ENCODE data around the gene ASF1B.

The ASF1B gene

DNA sequence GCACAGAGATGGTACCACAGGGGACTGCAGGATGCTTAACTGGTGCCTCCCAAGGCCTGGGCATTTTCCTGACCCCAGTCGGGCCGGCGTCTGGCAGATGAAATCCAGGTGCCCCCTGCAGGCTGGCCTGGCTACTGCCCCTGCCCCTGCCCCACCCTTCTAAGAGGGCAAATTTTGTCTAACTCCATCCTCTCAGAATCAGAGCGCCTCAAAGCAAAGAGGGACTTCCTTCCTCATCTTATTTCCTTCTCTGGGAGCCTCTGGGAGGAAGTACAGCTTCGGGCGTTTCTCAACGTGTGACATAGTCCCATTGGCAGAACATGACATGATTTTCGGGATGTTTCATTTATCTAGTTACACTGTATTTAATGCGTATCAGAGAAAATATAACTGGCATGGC is 21.5 kb downstream of the ASF1B start:
- Mint-ChIP-seq H3K27ac (peak overlapping the region; percentile 14), H3K36me3 (peaks cover 0 to 2% of the 10 kb centered on the region in 2 donors), H3K4me3 (no peak overlapping the region), H3K4me1 (peaks cover 34 to 62% of the 10 kb centered on the region in 2 donors), H3K27me3 (no peaks in the 10 kb centered on the region), H3K9me3 (no peaks in the 10 kb centered on the region)
- no peak for ATAC-seq (replicated peaks)
- DNase-seq = peak; percentile 21

DNA sequence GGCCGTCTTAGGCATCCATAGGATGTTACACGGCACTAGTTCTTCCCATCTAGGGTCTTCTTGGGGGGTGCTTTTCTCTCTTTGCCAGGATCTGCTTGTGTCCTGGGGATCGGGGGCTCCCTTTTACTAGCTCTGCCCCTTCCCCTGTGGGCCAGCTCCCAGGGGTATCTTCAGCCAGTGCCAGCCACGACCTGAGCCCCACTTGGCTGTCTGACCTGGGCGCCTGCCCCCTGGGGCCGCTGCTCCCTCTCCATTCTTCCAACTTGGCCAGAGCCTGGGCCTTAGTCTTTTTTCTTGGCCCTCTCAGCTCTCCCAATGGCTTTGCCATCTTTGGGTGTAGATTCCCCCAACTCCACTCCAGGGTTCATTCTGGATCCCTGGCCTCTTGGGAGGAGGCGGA is 21.9 kb downstream of the ASF1B start:
- peaks cover 34 to 62% of the 10 kb centered on the region in 2 donors for H3K4me1 Mint-ChIP-seq

DNA sequence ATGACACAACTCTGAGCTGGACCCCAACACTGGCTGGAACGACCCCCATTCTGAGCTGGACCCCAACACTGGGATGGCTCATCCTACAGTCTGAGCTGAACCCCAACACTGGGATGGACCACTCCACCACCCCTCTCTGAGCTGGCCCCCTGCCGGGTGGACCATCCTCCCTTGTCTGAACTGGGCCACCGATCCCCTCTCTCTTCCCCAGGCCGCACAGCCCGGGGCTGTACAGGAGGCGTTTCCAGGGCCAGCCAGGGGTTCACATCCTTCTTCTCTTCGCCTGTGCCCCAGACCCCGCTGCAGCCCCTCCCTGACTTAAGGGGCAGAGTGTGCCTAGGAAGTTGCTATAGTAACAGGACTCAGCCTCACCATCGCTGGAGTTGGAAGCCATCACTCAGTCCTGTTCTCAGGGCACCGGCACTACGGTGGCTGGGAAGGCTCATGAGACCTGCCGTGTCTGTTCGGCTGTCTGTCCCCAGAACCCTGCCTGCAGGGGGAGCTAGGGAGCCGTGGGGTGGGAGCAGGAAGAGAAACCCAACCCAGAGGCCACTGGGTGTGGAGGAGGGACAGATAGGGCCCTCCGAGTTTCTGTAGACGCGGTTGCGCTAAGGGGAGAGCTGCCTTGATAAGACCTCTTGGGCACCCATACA is 22.5 kb downstream of the ASF1B start:
- Mint-ChIP-seq H3K4me1 (peaks cover 30 to 58% of the 10 kb centered on the region in 2 donors), H3K4me3 (no peak overlapping the region), H3K27ac (no peak overlapping the region), H3K36me3 (peaks cover 0 to 2% of the 10 kb centered on the region in 2 donors), H3K27me3 (no peaks in the 10 kb centered on the region), H3K9me3 (no peaks in the 10 kb centered on the region)
- no peak for DNase-seq
- ATAC-seq (replicated peaks) = no peak

More for the DNA sequence above, 21.9 kb downstream of the ASF1B start:
- peaks cover 0 to 2% of the 10 kb centered on the region in 2 donors for H3K36me3 Mint-ChIP-seq
- peak overlapping the region; percentile 14 for H3K27ac Mint-ChIP-seq
- H3K9me3 Mint-ChIP-seq = no peaks in the 10 kb centered on the region
- DNase-seq (no peak), ATAC-seq (replicated peaks) (no peak)
- no peaks in the 10 kb centered on the region for H3K27me3 Mint-ChIP-seq
- H3K4me3 Mint-ChIP-seq = no peak overlapping the region

DNA sequence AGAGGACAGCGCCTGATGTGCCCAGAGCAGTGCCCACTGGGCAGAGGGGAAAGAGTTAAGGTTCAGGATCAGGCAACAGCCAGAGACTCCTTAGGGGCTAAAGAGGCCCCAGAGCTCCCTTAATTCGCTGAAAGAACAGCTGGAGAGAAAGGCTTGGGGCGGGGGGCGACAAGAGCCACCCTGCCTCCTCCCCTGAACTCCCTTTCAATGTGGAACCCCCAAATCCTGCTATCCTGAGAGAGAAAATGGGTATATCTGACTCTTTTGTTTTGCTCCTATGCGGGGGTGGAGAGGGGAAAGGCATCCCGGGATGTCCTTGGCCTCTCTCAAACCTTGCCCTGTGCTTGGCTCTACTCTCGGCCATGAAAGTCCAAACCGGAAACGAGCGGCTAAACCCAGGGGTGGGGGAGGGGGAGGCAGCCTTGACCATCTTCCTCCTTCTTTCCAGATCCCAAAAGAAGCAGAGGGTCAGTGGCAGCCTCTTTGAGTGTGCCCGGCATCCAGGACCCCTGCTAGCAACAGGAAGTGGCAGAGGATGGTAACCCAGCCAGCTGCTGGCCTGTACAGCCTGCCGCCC is 23.5 kb downstream of the ASF1B start:
- ATAC-seq (replicated peaks) = no peak
- H3K27ac Mint-ChIP-seq = no peak overlapping the region
- H3K36me3 Mint-ChIP-seq = peaks cover 0 to 3% of the 10 kb centered on the region in 2 donors
- no peaks in the 10 kb centered on the region for H3K27me3 Mint-ChIP-seq
- no peak for DNase-seq
- H3K9me3 Mint-ChIP-seq = no peaks in the 10 kb centered on the region
- peaks cover 25 to 51% of the 10 kb centered on the region in 2 donors for H3K4me1 Mint-ChIP-seq
- H3K4me3 Mint-ChIP-seq = no peak overlapping the region

DNA sequence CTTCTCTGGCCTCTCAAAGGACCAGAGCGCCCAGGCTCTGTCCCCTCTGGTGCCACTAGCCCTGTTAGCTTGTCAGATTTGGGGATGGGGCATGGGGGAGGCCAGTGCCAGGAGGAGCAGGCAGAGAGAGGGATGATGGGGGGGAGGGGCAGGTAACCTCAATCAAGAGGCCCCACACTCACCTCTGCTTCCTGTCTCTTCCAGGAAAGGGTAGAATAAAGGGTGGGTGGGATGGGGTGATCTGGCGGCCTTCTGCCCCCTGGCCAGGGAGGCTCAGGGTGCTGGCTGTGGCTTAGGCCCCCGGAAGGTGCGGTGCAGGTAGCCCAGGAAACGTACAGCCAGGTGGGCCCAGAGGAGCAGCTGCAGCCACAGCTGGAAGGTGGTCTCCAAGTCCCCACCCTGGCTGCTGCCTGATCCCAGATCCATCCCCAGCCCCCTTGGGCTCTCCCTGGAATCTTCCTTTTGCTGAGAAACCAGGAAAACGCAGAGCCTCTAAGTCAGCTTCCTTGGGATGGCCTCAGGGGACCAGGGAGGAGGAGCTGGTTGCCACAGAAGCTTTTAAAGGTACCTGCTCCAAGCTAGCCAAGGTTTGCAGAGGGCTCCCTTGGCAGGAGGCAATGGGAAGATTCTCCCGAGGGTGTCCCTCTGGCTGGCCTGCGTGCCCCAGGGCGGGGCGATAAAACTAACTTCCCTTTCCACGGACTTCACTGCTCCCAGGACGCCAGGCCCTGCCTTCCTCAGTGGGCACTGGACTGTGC is 24.2 kb downstream of the ASF1B start:
- H3K4me3 Mint-ChIP-seq = no peak overlapping the region
- DNase-seq (no peak), ATAC-seq (replicated peaks) (no peak)
- no peaks in the 10 kb centered on the region for H3K27me3 Mint-ChIP-seq
- peaks cover 25 to 51% of the 10 kb centered on the region in 2 donors for H3K4me1 Mint-ChIP-seq
- H3K36me3 Mint-ChIP-seq = peaks cover 0 to 4% of the 10 kb centered on the region in 2 donors
- no peak overlapping the region for H3K27ac Mint-ChIP-seq
- no peaks in the 10 kb centered on the region for H3K9me3 Mint-ChIP-seq

DNA sequence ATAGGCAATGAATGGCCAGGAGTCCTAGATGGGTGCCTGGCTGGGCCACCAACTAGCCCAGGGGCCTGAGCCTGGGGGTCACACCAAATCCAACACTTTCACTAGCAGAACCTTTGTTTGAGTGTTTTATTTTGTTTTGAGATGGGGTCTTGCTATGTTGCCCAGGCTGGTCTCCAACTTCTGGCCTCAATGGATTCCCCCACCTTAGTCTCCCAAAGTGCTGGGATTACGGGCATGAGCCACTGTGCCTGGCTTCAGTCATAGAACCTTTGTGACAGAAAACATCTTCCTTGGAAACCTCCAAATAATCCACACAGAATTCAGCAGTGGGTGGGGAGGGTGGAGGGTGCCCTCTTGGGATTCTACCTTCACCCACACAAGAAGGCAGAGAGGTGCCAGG is 24.9 kb downstream of the ASF1B start:
- Mint-ChIP-seq H3K27me3 (no peaks in the 10 kb centered on the region), H3K9me3 (no peaks in the 10 kb centered on the region), H3K4me1 (peaks cover 19 to 45% of the 10 kb centered on the region in 2 donors), H3K4me3 (no peak overlapping the region), H3K36me3 (peaks cover 2 to 6% of the 10 kb centered on the region in 2 donors), H3K27ac (no peak overlapping the region)
- ATAC-seq (replicated peaks) = no peak
- DNase-seq = no peak

DNA sequence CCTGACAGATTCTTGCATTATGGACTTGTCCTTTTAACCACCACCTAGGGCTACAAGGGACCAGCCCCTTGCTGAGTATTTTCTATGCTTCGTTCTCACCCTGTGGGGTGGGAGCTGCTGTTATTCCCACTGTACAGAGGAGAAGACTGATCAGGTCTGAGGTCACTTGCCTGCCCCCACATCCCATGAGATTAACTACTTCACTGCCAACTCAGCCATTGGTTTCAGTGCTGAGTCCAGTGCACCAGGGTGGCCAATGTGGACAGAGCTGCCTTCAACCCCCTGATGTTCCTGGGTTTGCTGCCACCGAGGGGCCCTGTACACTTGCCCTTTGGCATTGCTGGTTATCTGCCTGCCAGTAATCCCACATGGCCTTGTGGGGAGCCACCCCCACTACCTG is 25.7 kb downstream of the ASF1B start:
- Mint-ChIP-seq H3K36me3 (peaks cover 6 to 9% of the 10 kb centered on the region in 2 donors), H3K4me3 (no peak overlapping the region), H3K27ac (no peak overlapping the region), H3K9me3 (no peaks in the 10 kb centered on the region), H3K27me3 (no peaks in the 10 kb centered on the region), H3K4me1 (peaks cover 12 to 37% of the 10 kb centered on the region in 2 donors)
- ATAC-seq (replicated peaks) (no peak), DNase-seq (no peak)

DNA sequence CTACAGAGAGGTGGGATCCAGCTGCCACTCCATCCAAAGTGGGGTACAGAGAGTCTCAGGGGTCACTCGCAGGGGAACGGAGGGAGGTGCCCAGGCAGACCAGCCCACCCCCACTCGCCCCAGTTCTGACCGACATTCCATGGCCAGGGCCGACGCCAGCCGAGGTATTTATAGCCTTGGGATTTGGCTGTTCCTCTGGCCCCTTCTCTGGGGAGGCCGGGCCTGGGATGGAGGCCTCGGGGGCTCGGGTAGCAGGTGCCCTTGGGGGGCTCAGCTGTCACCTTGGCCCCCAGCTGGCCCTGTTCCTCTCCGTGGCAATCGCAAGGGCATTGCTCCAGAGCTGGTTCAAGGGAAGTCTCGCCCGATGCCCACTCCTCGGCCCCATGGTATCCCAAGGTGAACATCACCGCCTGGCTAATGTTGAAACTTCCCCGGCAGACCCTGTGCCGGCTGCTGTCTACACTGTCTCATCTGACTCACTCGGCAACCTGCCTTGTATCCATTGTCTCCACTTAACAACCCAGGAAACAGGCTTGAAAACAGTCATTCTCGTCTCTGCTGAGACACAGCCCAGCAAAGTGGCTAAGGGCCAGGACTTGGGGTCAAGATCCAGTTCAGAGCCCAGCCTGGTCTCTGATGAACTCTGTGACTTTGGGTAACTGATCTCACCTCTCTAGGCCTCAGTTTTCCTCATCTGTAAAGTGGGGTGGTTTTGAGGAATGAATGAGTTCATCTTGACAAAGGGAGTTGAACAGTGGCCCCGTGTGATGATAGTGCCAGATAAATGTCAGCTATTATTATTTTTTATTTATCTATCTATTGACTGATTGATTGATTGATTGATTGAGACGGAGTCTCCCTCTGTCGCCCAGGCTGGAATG is 28.6 kb downstream of the ASF1B start:
- DNase-seq (no peak), ATAC-seq (replicated peaks) (no peak)
- H3K4me3 Mint-ChIP-seq = no peak overlapping the region
- H3K27me3 Mint-ChIP-seq = no peaks in the 10 kb centered on the region
- H3K36me3 Mint-ChIP-seq = peaks cover 16% of the 10 kb centered on the region in 2 donors
- no peaks in the 10 kb centered on the region for H3K9me3 Mint-ChIP-seq
- H3K27ac Mint-ChIP-seq = no peak overlapping the region
- H3K4me1 Mint-ChIP-seq = peaks cover 2 to 15% of the 10 kb centered on the region in 2 donors

DNA sequence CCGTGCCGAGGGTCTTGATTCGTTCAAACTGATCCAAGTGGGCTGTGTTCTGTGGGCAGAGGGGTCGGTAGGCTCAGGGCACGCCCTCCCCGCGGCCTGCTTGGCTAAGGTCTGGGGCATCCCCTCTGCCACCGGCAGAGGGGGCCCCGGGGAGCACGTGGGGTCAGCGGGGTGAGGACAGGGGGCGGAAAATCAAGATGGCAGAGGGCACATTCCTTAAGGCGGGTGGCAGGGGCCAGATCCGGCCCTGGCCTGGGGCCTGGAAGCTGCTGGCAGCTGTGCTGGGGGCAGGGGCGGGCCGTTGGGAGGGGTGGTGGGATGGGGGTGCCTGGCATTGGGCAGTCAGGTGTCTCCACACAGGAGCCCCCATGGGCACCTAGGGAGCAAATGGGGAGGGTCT is 29.5 kb downstream of the ASF1B start:
- DNase-seq (no peak), ATAC-seq (replicated peaks) (no peak)
- Mint-ChIP-seq H3K27me3 (no peaks in the 10 kb centered on the region), H3K4me1 (peaks cover 2 to 10% of the 10 kb centered on the region in 2 donors), H3K27ac (no peak overlapping the region), H3K9me3 (no peaks in the 10 kb centered on the region), H3K36me3 (peaks cover 16 to 19% of the 10 kb centered on the region in 2 donors), H3K4me3 (no peak overlapping the region)

DNA sequence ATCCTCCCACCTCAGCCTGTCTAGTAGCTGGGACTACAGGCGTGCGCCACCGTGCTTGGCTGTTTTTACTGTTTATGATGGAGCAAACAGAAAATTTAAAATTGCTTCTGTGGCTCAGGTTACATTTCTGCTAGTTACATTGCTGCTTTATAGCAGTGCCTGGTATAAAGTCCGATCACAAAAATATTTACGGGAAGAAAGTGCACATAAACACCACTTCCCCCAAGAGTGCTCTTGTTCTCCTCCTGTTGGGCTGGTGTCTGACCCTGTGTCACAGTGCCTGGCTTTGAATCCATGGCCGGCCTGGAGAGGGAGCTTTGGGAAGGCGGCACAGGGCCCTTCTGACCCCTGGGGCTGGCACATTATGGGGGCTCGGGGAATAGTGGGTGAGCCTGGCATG is 30.7 kb downstream of the ASF1B start:
- DNase-seq = no peak
- H3K36me3 Mint-ChIP-seq = peaks cover 19% of the 10 kb centered on the region in 2 donors
- H3K4me3 Mint-ChIP-seq = no peak overlapping the region
- no peaks in the 10 kb centered on the region for H3K9me3 Mint-ChIP-seq
- H3K27ac Mint-ChIP-seq = no peak overlapping the region
- no peaks in the 10 kb centered on the region for H3K27me3 Mint-ChIP-seq
- ATAC-seq (replicated peaks) = no peak
- H3K4me1 Mint-ChIP-seq = peaks cover 2 to 4% of the 10 kb centered on the region in 2 donors

DNA sequence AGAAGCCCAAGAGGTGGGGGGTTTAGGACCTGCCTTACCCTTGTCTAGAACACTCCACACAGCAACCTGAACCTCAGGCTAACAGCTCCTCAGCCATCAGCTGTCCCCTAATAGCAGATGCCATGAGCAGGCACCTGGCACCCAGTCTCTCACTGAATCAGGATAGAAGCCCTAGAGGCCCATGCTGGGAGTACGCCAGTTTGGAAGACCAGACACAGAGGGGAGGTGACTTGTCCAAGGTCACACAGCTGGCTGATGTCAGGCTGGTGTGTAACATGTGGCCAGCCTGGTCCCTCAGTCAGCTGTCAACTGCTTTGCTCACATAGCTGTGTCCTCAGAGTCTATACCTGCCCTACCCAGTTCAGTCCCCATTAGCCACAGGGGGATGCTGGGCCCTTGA is 33.1 kb downstream of the ASF1B start:
- Mint-ChIP-seq H3K27me3 (no peaks in the 10 kb centered on the region), H3K36me3 (peaks cover 19 to 21% of the 10 kb centered on the region in 2 donors)
- peak in 1 of 2 donors; percentile 33 for ATAC-seq (replicated peaks)

DNA sequence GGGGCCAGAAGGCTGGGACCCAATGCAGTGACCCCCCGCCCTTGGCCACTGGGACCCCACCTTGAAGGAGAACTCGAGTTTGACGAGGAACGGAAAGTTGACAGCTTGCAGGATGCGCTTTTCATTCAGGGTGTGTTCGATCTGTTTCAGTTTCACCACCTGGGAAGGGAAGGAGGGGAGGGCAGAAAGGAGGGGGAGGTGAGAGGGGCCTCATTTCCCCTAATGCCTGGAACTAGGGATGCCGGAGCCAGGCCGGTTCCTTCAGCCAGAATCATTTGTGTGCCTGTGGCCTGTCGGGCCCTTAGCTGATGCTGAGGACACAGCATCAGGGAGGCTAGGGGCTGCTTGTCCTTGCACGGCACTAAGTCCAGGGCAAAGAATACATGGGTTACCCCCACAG is 33.6 kb downstream of the ASF1B start:
- H3K4me3 Mint-ChIP-seq = no peak overlapping the region
- H3K27me3 Mint-ChIP-seq = no peaks in the 10 kb centered on the region
- no peaks in the 10 kb centered on the region for H3K4me1 Mint-ChIP-seq
- no peak overlapping the region for H3K27ac Mint-ChIP-seq
- no peak for ATAC-seq (replicated peaks)
- H3K9me3 Mint-ChIP-seq = no peaks in the 10 kb centered on the region
- H3K36me3 Mint-ChIP-seq = peaks cover 20 to 26% of the 10 kb centered on the region in 2 donors
- DNase-seq = no peak

More for the DNA sequence above, 33.1 kb downstream of the ASF1B start:
- H3K4me3 Mint-ChIP-seq = no peak overlapping the region
- DNase-seq = no peak
- no peaks in the 10 kb centered on the region for H3K9me3 Mint-ChIP-seq
- no peak overlapping the region for H3K27ac Mint-ChIP-seq
- no peaks in the 10 kb centered on the region for H3K4me1 Mint-ChIP-seq

DNA sequence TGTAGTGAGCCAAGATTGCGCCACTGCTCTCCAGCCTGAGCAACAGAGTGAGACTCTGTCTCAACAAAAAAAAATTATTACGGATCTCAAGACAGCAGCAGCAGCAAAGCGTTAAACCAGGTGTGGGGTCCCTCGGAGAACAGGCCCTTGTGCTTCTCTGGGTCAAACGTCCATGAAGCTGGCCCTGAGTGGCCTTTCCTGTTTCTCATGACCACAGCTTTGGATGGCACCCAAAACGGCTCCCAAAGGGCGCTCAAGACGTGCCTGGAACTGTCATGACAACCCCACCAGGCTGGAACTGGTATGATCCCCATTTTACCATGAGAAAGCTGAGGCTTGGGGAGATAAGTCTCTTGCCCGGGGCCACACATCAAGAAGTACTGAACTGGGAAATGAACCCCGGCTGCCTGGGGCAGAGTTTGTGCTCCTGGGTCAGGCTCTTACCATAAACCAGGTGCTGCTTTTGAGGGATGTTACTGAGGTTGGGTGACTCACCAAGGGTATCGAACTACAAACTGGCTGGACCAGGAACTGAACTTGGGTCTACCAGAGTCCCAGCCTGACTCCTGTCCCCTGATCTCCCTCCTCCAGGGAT is 34.2 kb downstream of the ASF1B start:
- Mint-ChIP-seq H3K27ac (no peak overlapping the region), H3K27me3 (no peaks in the 10 kb centered on the region), H3K9me3 (no peaks in the 10 kb centered on the region), H3K4me1 (no peaks in the 10 kb centered on the region), H3K36me3 (peaks cover 21 to 32% of the 10 kb centered on the region in 2 donors), H3K4me3 (no peak overlapping the region)
- DNase-seq (no peak), ATAC-seq (replicated peaks) (no peak)
